ENCODE data around the gene MPHOSPH6.
A peak's percentile ranks its signal among the peaks of the same experiment; 100 is the strongest.
"Not testable (repeated sequence)": the region's sequence is repeated elsewhere in the genome, so short reads cannot be mapped to it uniquely, and the experiment has no call there.

Gene MPHOSPH6

GRCh38 chr16:82169861-82170845 lies at the start of gene MPHOSPH6:
TSS of gene MPHOSPH6 (minus strand) at chr16:82170224. CDS start at chr16:82170175, 49 bp downstream.
- DNase-seq (ENCODE audit: low spot score): peak; percentile 97

DNA sequence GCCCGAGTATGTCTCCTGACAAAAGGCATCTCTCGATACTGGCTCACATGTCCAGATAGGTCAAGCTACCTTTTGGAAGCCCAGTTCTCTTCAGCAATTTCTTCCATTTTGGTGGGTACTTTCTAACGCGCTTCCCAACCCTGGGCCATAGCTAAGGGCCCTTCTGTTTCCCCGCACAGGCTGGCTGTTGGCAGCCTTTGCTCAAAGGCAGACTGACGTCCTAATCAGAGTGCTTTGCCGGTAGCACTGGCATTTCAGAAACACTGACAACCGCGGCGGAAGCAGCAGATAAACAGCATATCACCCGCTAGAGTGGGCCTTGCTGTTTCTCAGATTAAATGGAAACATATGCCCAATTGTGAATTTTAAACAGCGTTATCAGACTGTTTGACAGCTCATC lies 49.3 kb upstream of the MPHOSPH6 start:
- DNase-seq (ENCODE audit: low spot score): no peak

- DNase-seq (ENCODE audit: low spot score): not testable (repeated sequence)
These were observed 39.3 kb upstream of the MPHOSPH6 start for GRCh38 chr16:82209314-82209713.

DNA sequence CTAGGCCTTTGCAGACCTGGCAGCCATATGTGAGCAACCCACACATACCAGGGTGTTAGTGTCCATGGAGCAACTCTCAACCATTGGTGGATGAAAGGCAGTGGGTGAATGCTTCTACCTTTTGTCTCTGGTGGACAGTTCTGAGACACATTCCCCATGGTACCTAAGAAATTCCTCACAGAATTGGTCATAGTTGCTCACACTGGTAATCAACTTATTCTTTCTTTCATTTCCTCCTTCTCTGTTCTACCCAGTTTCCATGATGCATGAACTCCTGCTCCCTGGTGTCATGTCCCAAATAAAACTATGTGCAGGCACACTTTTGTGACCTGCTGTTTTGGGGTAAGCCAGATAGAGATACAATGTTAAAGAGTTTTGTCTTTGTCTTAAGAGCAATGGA lies 33.2 kb upstream of the MPHOSPH6 start:
- no peak for DNase-seq (ENCODE audit: low spot score)

- DNase-seq (ENCODE audit: low spot score): no peak
These were observed 31.9 kb upstream of the MPHOSPH6 start for GRCh38 chr16:82201926-82202325.

- no peak for DNase-seq (ENCODE audit: low spot score)
These were observed 31.3 kb upstream of the MPHOSPH6 start for GRCh38 chr16:82201351-82201750.

- DNase-seq (ENCODE audit: low spot score): no peak
These were observed 29.2 kb upstream of the MPHOSPH6 start for GRCh38 chr16:82199209-82199608.

GRCh38 chr16:82197540-82198240 lies 27.7 kb upstream of the MPHOSPH6 start:
- no peak for DNase-seq (ENCODE audit: low spot score)

- DNase-seq (ENCODE audit: low spot score): no peak
These were observed 26.0 kb upstream of the MPHOSPH6 start for GRCh38 chr16:82195917-82196494.

DNA sequence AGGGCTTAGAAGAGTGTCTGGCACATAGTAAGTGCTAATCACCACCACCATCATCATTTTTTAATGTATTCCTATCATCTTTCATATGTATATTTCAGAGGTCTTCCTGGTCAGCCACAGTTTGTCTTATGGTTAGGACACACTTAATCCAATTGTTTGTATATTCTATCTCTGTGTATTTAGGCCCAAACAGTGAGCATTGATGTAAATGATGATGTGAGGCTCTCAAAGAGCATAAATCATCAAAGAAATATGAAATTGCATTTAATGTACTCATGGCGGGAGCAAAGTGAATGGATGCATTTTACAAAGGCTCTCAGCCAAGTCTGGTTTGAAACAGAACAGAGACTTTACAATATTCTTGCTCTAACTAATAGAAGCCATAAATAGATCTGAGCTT lies 24.1 kb upstream of the MPHOSPH6 start:
- DNase-seq (ENCODE audit: low spot score): no peak

- DNase-seq (ENCODE audit: low spot score): peak; percentile 67
These were observed 22.6 kb upstream of the MPHOSPH6 start for GRCh38 chr16:82192665-82193064.

DNA sequence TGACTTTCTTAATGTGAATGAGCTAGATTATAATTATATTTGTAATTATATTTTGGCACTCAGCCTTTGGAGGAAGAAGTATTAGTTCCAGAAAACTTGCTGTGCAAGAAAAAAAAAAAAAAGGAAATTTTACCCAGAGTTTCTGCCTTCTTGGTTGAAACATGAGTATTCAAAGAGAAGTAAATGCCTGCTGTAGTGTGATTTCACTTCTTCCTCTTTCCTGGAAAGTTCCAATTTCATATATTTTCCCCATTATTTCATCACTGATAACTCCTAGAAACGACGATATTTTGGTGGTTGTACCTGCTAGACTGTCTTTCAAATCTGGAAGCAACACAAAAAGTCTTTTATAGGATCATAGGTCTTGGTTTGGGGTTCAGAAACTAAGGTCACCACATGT lies 20.4 kb upstream of the MPHOSPH6 start:
- DNase-seq (ENCODE audit: low spot score): no peak

DNA sequence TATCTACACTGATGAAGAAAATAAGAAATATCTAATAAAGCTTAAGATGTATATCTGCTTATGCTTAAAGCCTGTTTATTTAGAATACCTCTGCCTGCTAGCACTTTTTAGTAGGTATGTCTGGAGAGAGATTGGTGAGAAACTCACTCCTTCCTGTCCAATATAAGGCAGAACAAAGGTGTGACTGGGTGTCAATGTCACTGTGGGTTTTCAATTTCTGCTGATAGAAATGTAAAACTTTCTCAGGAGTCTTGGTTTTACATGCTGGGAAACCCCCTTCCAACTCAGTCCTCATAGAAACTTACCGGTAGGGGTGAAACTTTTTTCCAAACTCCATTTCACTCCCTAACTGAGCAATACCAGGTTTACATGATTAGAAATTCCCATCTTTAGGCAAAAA lies 17.8 kb upstream of the MPHOSPH6 start:
- DNase-seq (ENCODE audit: low spot score): no peak

- DNase-seq (ENCODE audit: low spot score): no peak
These were observed 15.0 kb upstream of the MPHOSPH6 start for GRCh38 chr16:82185012-82185411.

DNA sequence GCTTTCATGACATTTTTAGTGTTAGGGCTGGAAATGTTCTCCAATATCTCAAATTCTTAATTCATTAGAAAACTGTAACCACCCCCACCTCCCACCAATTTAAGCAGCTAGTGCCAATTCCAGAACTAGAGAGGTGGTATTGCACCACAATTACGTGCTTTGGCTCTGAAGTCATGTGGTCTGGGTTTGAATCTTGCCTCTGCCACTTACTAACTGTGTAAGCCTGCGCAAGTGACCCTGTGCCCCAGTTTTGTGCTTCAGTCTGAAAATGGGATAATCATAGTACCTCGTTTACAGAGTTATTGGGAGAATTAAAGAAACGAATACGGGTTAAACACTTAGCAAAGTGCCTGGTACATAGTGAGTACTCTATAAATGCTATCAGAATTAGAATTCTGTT lies 14.2 kb upstream of the MPHOSPH6 start:
- DNase-seq (ENCODE audit: low spot score): no peak

DNA sequence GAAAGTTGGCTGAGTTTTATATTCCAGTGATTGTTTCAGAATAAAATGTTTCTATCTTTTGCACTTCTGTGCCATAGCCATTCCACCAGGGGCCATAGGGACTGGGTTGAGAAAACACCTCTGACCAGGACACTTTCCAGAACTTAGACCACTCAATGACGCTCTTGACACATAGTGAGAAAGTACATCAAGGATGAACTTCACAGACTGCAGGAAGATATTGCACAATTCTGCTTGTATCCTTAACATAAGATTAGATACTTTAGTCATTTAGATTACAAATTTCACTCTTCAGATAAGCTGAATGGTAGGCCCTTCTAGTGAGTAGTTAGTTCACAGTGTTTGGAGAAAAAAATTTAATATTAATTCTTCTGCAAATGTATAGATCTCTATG lies 13.0 kb upstream of the MPHOSPH6 start:
- no peak for DNase-seq (ENCODE audit: low spot score)

GRCh38 chr16:82182266-82183003 lies 12.4 kb upstream of the MPHOSPH6 start:
- DNase-seq (ENCODE audit: low spot score): no peak

DNA sequence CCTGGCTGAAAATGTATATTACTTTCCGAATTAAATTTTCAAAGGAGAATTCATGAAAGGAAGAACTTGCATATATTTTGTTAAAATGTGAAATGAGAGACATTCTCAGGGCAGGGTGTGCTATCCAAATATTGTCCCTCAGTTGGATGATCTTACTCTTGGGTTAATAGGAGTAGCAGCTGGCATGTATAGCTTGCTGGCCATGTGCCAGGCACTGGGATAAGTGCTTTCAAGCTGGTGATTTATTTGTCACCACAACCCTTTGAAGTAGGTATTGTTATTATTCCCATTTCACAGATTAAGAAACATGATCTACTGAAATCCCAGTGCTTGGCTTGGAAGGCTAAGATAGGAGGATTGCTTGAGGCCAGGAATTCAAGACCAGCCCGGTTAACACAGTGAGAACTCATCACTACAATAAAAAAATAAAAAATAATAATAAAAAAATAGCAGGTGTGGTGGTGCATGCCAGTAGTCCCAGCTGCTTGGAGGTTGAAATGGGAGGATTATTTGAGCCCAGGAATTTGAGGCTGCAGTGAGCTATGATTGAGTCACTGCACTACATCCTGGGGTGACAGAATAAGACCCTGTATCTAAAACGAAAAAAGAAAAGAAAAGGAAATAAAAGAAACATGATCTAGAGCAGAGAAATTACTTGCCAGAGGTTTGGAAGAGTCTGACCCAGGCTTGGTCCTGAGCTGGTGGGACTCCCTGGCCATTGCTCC lies 11.6 kb upstream of the MPHOSPH6 start:
- DNase-seq (ENCODE audit: low spot score): no peak

- DNase-seq (ENCODE audit: low spot score): no peak
These were observed 8.3 kb upstream of the MPHOSPH6 start for GRCh38 chr16:82178352-82178751.

DNA sequence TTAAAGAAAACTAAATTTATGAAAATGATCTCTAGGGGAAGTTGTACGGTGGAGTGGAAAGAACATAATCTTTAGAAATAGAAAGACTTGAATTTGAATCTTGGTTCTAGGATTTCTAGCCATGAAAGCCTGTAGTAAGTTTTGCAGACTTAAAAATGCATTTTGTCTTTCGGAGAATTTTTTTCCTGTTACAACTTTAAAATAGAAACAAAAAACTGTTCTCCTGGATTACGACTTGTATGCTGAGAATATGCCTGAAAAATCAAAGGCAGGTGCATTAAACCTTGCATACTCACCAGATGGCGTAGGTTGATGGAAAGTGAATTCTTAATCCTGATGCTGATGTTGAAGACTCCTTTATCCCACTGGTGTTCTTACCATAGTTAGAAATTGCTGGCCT lies 7.5 kb upstream of the MPHOSPH6 start:
- DNase-seq (ENCODE audit: low spot score): no peak

DNA sequence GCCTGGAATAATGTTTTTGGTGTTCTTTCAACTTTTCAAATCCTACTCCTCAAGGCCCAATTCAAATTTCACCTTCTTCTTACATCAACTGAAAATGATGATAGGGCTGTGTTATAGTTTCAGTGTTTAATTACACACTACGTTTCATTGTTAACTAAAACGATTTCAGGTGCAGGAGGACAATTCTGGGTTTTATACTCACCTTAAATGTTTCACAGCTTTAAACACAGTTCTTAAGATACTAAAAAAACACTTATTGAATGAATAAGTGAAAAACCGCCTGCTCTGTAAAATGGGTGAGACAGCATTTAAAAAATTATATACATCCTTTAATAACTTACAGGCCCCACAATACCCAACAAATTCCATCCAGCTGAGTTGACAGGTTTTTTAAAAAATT lies 6.2 kb upstream of the MPHOSPH6 start:
- DNase-seq (ENCODE audit: low spot score): no peak

All from AG08395 (cell line).